SH-SY5Y (cell line): ENCODE results near the gene GRM5.

Experiments used
- GATA2 ChIP-seq: IDR thresholded peaks from 2 replicates; pipeline ENCODE4 v1.6.1; 2011; ENCODE audit warnings: mild to moderate bottlenecking, low read depth, low read length
- GATA3 ChIP-seq: IDR thresholded peaks from 2 replicates; pipeline ENCODE4 v1.6.1; 2011; ENCODE audit warnings: low read depth, mild to moderate bottlenecking, low read length, moderate library complexity

The GRM5 gene

GRCh38 chr11:88523386-88524071, 542.3 kb downstream of the GRM5 start:
- TF ChIP-seq GATA3 (no peak), GATA2 (no peak)

- TF ChIP-seq GATA2 (no peak), GATA3 (no peak)
These were observed 543.0 kb downstream of the GRM5 start for GRCh38 chr11:88522624-88523385.

GRCh38 chr11:88521799-88522201, 544.0 kb downstream of the GRM5 start:
- TF ChIP-seq GATA2 (no peak), GATA3 (no peak)

GRCh38 chr11:88521399-88521798, 544.4 kb downstream of the GRM5 start:
- TF ChIP-seq GATA2: no peak
- TF ChIP-seq GATA3: no peak

- TF ChIP-seq GATA2 (no peak), GATA3 (no peak)
These were observed 545.4 kb downstream of the GRM5 start for GRCh38 chr11:88520391-88520790.

- TF ChIP-seq GATA2: no peak
- TF ChIP-seq GATA3: no peak
These were observed 550.8 kb downstream of the GRM5 start for GRCh38 chr11:88515002-88515401.

- TF ChIP-seq GATA2 (no peak), GATA3 (no peak)
These were observed 554.8 kb downstream of the GRM5 start for GRCh38 chr11:88511006-88511405.

GRCh38 chr11:88508759-88509581, 556.8 kb downstream of the GRM5 start:
- TF ChIP-seq GATA3 (no peak), GATA2 (no peak)

- TF ChIP-seq GATA2 (no peak), GATA3 (no peak)
These were observed 557.4 kb downstream of the GRM5 start for GRCh38 chr11:88508418-88508758.

- TF ChIP-seq GATA2 (no peak), GATA3 (no peak)
These were observed 557.9 kb downstream of the GRM5 start for GRCh38 chr11:88507771-88508417.

- TF ChIP-seq GATA2 (no peak), GATA3 (no peak)
These were observed 564.2 kb downstream of the GRM5 start for GRCh38 chr11:88501541-88501940.

GRCh38 chr11:88495836-88496235, 569.9 kb downstream of the GRM5 start:
- TF ChIP-seq GATA2 (no peak), GATA3 (no peak)

- TF ChIP-seq GATA3: no peak
- no peak for TF ChIP-seq GATA2
These were observed 570.9 kb downstream of the GRM5 start for GRCh38 chr11:88494848-88495247.

GRCh38 chr11:88491674-88492073, 574.1 kb downstream of the GRM5 start:
- TF ChIP-seq GATA3: no peak
- no peak for TF ChIP-seq GATA2
